ENCODE results near the gene FER.
"Not testable (repeated sequence)": the region's sequence is repeated elsewhere in the genome, so short reads cannot be mapped to it uniquely, and the experiment has no call there.

The FER gene

DNA sequence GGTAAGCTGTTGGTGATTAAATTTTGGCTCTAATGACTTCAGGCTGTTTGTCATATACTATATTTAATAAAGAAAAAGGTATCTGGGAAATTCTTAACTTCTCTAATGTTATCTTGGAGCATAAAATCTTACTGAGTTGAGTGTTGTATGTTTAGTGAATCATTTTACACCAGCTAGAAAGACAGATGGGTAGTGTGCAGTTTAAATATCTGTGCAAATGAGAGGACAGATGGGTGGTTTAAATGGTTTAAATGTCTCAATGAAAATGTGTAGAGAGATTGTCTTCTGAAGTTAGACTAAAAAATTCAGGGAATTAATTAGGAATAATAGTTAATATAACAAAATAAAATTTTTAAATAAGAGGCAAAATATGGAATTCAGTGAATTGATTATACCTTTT, 114.5 kb downstream of the FER start:
- POLR2A ChIA-PET (ENCODE audit: low non-redundant PET): no interaction called here
- CTCF ChIA-PET: no interaction called here
- TF ChIP-seq, protein P1, sequence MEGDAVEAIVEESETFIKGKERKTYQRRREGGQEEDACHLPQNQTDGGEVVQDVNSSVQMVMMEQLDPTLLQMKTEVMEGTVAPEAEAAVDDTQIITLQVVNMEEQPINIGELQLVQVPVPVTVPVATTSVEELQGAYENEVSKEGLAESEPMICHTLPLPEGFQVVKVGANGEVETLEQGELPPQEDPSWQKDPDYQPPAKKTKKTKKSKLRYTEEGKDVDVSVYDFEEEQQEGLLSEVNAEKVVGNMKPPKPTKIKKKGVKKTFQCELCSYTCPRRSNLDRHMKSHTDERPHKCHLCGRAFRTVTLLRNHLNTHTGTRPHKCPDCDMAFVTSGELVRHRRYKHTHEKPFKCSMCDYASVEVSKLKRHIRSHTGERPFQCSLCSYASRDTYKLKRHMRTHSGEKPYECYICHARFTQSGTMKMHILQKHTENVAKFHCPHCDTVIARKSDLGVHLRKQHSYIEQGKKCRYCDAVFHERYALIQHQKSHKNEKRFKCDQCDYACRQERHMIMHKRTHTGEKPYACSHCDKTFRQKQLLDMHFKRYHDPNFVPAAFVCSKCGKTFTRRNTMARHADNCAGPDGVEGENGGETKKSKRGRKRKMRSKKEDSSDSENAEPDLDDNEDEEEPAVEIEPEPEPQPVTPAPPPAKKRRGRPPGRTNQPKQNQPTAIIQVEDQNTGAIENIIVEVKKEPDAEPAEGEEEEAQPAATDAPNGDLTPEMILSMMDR (conservative IDR thresholded peaks at IDR 0.05; ENCODE audit: low read depth): no peak
- H3K27ac ChIP-seq: no peak overlapping the region
- no peak for DNase-seq (ENCODE audit: low spot score)

DNA sequence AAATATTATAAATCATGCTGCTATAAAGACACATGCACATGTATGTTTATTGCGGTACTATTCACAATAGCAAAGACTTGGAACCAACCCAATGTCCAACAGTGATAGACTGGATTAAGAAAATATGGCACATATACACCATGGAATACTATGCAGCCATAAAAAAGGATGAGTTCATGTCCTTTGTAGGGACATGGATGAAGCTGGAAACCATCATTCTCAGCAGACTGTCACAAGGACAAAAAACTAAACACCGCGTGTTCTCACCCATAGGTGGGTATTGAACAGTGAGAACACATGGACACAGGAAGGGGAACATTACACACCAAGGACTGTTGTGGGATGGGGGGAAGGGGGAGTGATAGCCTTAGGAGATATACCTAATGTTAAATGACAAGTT, 118.4 kb downstream of the FER start:
- POLR2A ChIA-PET (ENCODE audit: low non-redundant PET): not testable (repeated sequence)

DNA sequence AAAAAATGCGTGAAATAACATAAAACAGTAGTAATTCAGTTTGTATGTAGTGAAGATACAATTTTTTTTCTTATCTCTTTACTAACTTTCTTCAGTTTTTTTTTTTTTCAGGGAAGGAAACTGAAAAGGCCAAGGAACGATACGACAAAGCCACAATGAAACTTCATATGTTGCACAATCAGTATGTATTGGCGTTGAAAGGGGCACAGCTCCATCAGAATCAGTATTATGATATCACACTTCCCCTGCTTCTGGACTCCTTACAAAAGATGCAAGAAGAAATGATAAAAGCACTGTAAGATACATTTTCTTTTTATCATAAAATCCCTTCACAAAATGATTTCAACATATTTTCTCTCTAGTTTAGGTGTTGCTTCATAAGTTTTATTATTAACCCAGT, 120.0 kb downstream of the FER start:
- H3K27ac ChIP-seq: no peak overlapping the region
- CTCF ChIA-PET: interaction anchor here (0.5 kb wide), 1 partner anchor 126 kb away, joined by 3 read pairs; no protein-coding TSS in a partner anchor
- TF ChIP-seq, protein P1 (conservative IDR thresholded peaks at IDR 0.05; ENCODE audit: low read depth): no peak
- POLR2A ChIA-PET (ENCODE audit: low non-redundant PET): no interaction called here
- DNase-seq (ENCODE audit: low spot score): no peak

More for the DNA sequence above, 118.4 kb downstream of the FER start:
- DNase-seq (ENCODE audit: low spot score); H3K27ac ChIP-seq; CTCF ChIA-PET: not testable (repeated sequence)

DNA sequence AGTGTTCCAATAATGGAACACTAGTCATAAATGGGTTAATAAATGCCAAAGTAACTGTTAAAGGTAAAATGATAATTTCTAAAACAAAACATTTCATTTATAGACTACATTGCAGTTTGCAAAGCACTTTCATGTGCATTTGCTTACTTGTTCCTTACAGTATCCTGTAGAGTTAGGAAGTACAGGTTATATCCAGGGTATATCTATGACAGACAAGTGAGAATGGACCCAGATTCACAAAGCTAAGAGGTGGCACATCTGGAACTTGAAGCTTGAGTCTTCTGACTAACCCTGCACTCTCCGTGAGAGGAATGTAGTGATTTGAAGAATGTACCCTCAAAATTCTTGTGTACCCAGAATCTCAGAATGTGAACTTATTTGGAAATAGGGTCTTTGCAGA, 121.4 kb downstream of the FER start:
- POLR2A ChIA-PET (ENCODE audit: low non-redundant PET): no interaction called here
- DNase-seq (ENCODE audit: low spot score): no peak
- CTCF ChIA-PET: no interaction called here
- TF ChIP-seq, protein P1 (conservative IDR thresholded peaks at IDR 0.05; ENCODE audit: low read depth): no peak
- H3K27ac ChIP-seq: no peak overlapping the region

DNA sequence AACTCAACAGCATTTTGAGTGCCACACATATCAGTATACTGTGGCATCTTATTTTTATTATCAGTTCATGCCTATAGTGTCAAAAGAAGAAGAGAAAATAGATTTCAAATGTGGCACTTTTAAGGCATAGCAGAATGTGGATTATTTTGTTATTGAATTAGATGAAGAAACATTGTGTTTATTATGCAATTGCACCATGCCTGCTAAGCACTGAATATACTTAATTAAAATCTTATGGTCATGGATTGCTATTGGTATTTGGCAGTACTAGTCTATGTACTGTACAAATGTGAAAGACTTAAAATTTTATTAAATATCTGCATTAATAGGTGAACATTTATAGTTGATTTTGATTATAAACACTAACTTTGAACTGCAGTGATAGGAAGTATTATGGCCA, 128.8 kb downstream of the FER start:
- TF ChIP-seq, protein P1 (conservative IDR thresholded peaks at IDR 0.05; ENCODE audit: low read depth): no peak
- DNase-seq (ENCODE audit: low spot score): no peak
- H3K27ac ChIP-seq: no peak overlapping the region
- CTCF ChIA-PET: no interaction called here
- POLR2A ChIA-PET (ENCODE audit: low non-redundant PET): no interaction called here

DNA sequence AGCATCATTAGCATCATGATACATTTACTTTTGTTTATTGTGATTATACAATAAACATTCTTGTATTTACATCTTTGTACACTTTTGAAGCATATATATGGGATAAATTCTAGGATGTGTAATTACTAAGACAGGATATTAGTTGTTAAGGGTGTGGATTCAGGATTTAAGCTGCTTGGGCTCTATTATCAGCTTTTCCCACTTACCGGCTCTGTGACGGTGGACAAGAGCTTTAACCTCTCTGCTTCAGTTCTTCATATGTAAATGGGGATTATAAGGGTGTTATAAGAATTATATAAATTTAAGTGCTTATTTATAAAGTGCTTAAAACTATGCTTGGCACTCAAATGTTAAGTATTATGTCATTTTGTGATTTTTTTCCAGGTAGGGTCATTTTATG, 131.1 kb downstream of the FER start:
- DNase-seq (ENCODE audit: low spot score): no peak
- ChIA-PET POLR2A (ENCODE audit: low non-redundant PET) (no interaction called here), CTCF (interaction anchor here (0.6 kb wide), 1 partner anchor 740 kb away, joined by 3 read pairs; no protein-coding TSS in a partner anchor)
- H3K27ac ChIP-seq: no peak overlapping the region
- TF ChIP-seq, protein P1 (conservative IDR thresholded peaks at IDR 0.05; ENCODE audit: low read depth): no peak

DNA sequence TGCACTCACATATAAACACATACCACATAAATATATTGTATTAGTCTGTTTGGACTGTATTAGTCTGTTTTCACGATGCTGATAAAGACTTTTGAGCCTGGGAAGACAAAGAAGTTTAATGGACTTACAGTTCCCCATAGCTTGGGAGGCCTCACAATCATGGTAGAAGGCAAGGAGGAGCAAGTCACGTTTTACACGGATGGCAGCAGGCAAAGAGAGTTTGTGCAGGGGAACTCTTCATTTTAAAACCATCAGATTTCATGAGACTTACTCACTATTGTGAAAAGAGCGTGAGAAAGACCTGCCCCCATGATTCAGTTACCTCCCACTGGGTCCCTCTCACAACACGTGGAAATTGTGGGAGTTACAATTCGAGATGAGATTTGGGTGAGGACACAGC, 133.4 kb downstream of the FER start:
- no peak overlapping the region for H3K27ac ChIP-seq
- DNase-seq (ENCODE audit: low spot score): no peak
- ChIA-PET POLR2A (ENCODE audit: low non-redundant PET) (no interaction called here), CTCF (no interaction called here)
- TF ChIP-seq, protein P1 (conservative IDR thresholded peaks at IDR 0.05; ENCODE audit: low read depth): no peak
